ENCODE results near the gene SLC16A13. TPM values are rescaled to one million over a fixed set of nuclear protein-coding genes. Genes with fewer than 3 reads are reported as not detected.
"Not testable (repeated sequence)": the region's sequence is repeated elsewhere in the genome, so short reads cannot be mapped to it uniquely, and the experiment has no call there.

The SLC16A13 gene
- total RNA-seq, 1 donor from 2014 or later = 1.4 TPM

GRCh38 chr17:7063518-7064094, 27.8 kb downstream of the SLC16A13 start:
- peak in 1 of 2 donors; percentile 23 for DNase-seq (ENCODE audit: low read depth in 2 of 2)

DNA sequence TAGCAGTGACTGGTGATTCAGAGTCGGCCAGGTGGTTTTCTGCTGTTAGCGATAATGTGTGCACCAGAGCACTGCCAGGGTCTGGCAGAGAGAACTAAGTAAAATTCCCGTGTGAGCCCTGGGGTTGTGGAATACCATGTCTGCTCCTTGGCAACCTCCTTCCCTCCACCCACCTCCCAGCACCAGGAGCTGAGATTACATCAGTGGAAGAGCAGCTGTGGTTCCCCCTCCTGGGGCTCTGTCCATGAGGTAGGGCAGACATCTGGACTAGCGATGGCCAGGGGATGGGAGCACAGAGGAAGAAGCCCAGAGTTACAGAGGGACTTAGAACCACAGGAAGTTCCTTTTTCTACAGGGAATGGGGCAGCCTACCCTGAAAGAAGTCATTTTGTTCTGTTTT, 28.4 kb downstream of the SLC16A13 start:
- DNase-seq (ENCODE audit: low read depth in 2 of 2) = no peak

- no peak for DNase-seq (ENCODE audit: low read depth in 2 of 2)
These were observed 31.4 kb downstream of the SLC16A13 start for GRCh38 chr17:7067198-7067597.

GRCh38 chr17:7068268-7068667, 32.5 kb downstream of the SLC16A13 start:
- DNase-seq (ENCODE audit: low read depth in 2 of 2) = no peak

DNA sequence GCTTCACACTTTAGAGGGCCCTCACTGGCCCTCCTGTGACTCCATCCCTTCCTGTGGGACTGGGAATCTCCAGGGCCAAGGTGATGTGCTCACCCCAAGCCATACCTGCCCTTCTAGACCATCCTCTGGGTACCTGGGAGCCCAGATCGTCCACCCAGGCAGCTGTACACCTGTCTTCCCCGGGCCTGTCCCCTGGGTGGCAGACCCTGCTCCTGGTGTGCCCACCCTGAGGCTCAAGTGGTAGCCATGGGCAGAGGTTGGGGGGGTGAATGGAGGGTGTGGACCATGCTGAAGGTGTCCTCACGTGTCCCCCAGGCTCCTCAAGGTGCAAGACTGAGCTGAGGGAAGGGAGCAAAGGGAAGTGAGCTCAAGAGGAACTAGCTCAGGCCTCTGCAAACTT, 34.9 kb downstream of the SLC16A13 start:
- DNase-seq (ENCODE audit: low read depth in 2 of 2) = no peak

- DNase-seq (ENCODE audit: low read depth in 2 of 2) = no peak
These were observed 36.6 kb downstream of the SLC16A13 start for GRCh38 chr17:7072406-7072805.

DNA sequence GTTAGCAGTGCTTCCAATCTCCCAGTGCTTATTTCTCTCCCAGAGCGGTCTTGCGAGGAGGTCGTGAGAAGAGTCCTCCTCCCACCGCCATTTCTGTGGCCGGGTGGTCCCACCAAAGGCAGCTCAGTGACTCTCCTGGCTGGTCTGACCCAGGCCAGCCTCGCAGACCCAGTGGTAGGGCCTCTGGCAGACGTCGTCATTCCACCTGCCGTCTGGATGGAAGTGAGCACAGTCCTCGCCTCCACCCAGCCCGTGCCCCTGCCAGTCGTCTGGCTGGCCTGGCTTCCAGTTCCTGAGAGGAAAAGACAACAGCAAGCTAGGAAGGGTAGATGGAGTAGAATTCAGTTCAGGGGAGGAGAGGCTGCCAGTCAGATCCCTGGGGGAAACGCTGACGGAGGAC, 39.1 kb downstream of the SLC16A13 start:
- DNase-seq (ENCODE audit: low read depth in 2 of 2) = no peak

DNA sequence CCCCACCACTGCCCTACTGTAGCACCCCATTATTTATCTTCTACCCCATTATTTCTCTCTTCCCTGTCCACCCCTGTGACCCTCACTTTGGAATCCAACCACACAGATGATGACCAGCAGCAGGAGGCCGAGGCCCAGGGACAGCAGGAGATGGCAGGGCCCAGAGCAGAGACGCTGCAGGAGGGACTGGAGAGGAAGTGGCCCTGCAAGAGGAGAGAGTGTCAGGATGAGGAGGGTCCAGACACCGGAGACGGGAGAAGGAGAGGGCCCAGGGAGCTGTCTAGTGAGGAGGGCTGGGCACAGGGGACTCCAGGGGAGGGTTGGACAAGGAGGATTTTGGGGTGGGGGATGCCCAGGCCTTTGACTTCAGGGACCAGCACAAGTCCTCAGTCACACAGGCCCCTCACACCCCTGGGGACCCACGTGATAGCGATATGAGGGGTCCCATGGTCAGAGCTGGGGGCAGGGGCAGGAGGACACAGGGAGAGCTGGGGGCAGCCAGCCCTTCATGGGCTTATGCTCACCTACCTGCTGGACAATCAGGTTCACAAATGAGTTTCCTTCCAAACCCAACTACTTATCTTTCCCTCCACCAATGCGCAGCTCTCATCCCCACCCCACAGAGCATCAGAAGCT, 42.2 kb downstream of the SLC16A13 start:
- no peak for DNase-seq (ENCODE audit: low read depth in 2 of 2)

DNA sequence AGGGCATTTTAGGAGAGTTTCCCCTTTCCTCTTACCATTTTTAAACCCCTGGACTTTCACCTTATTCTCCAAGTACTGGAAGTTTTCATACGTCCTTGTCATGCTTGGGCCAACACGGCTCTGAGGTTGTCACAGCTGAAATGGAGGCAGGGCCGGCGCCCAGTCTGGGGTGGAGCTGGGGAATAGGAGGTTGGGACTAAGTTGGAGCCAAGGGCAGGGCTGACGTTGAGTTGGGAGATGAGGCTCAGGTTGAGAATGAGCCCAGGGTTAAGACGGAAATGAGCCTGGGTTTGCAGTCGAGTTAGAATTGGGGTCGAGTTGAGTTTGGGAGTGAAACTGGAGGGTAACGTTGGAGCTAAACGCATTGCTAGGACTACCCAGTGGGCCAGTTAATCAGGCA, 42.9 kb downstream of the SLC16A13 start:
- no peak for DNase-seq (ENCODE audit: low read depth in 2 of 2)

DNA sequence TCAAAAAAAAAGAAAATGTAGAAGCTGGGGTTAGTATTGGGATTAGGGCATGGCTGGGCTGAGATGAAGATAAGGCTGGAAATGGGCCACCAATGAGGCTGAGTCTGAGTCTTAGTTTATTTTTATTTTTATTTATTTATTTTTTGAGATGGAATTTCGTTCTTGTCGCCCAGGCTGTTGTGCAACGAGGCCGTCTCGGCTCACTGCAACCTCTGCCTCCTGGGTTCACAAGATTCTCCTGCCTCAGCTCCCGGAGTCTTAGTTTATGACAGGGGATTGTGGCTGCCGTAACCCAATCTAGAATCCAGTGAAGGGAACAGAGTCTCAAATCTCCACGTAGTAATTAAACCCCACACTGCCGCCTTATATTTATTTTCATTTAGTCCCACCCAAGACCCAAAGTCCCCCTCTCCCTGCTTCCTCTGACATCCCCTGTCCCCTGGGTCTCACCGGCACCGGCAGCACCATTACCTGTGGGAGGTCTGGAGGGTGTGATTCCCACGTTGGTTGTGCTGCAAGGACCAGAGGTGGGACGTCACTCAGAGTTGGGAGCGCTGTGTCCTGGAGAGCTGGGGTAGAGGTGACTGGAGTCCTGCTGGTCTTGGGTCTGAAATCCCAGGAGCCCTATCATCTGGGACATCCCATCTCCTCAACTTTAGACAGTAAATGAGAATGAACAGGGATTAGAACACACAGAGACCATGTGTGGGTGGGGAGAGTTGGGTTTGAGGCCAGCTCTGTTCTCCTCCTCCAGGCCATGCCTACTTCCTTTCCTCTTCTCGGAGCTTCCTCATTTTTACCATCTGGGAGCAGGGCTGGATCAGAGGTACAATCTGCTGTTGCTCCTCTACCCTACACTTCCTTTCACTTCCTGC, 44.0 kb downstream of the SLC16A13 start, which contains the start of gene CLEC10A:
Gene CLEC10A, minus strand, starts transcription at position 671 of the 875 bp plus-strand sequence. CDS start 1,439 bp downstream, outside the sequence.
- no peak for DNase-seq (ENCODE audit: low read depth in 2 of 2)

DNA sequence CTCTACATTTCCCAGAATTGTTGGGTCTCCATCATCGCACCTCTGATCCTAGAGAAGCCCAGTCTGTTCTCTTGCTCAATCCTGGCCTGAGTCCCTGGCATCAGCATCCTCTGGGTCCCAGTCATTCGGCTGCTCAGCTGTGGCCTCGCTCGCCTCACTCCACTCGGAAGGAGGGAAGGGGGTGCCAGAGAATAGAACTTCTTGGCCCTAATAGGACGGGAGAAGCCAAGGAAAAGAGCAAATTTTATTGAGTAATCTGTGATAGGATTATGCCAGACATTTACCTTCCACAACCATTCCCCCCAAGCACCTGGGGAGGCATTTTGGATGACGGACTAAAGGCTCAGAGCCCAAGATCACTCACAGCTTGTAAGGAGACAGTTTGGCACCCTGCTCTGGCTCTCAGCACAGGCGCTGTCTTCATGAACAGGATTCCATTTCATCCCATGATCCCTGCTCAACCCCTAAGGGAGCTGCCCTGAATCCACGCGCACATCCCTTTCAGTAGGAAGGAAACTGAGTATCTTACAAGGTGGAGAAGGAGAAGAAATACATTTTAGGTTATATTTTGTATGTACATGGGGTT, 44.7 kb downstream of the SLC16A13 start:
- DNase-seq (ENCODE audit: low read depth in 2 of 2) = no peak

DNA sequence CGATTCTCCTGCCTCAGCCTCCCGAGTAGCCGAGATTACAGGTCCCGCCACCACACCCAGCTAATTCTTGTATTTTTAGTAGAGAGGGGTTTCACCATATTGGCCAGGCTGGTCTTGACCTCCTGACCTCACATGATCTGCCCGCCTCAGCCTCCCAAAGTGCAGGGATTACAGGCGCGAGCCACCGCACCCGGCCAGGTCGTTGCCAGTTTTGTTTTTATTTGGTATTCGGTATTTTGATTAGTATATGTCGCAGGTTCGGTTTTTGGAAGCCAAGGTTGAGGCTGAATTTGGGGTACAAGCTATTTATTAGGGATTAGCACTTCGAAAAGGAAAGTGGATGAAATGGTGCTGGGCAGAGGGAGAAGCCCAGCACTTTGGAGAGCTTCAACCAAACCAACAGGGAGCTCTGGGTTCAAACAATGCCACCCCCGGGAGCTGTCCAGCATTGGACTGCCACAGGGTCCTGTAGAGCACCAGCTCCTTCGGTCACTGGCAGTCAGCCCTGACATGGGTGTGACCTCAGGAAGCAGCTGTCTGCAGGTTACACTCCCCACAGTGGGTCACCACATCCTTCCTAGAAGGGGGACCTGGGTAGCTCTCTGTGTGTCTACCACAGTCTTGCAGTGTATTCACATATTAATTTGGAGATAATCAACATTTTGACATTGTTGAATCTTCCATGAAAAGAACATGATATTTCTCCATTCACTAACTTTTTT, 45.7 kb downstream of the SLC16A13 start:
- peak; percentile 20 to 40 for DNase-seq (ENCODE audit: low read depth in 2 of 2)

DNA sequence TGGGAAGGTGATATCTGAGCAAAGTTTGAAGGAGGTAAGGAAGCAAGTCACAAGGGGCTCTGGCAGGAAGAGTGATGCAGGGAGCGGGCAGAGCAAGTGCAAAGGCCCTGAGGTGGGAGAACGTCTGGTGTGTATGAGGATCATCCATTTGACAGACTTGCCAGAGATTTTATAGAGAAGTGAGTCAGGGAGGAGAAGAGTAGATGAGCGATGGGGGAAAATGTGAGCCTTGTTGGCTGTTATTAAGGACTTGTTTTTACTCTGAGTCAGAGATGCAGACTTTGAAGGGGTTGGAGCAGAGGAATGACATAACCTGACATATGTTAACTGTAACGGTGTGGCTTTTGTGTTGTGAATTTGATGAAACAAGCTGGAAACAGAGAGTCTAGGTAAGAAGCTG, 47.8 kb downstream of the SLC16A13 start:
- DNase-seq (ENCODE audit: low read depth in 2 of 2) = peak; percentile 18 to 58

- peak; percentile 76 to 80 for DNase-seq (ENCODE audit: low read depth in 2 of 2)
These were observed 48.3 kb downstream of the SLC16A13 start for GRCh38 chr17:7084088-7084487.

DNA sequence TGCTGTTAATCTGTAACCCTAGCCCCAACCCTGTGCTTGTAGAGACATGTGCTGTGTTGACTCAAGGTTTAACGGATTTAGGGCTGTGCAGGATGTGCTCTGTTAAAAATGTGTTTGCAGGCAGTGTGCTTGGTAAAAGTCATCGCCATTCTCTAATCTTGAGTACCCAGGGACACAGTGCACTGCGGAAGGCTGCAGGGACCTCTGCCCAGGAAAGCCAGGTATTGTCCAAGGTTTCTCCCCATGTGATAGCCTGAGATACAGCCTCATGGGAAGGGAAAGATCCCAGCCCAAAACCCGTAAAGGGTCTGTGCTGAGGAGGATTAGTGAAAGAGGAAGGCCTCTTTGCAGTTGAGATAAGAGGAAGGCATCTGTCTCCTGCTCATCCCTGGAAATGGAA, 52.6 kb downstream of the SLC16A13 start:
- DNase-seq (ENCODE audit: low read depth in 2 of 2) = not testable (repeated sequence)

- not testable (repeated sequence) for DNase-seq (ENCODE audit: low read depth in 2 of 2)
These were observed 53.8 kb downstream of the SLC16A13 start for GRCh38 chr17:7089570-7089969.

Other genes starting within 250 kb of the SLC16A13 start
- gene TEKT1, start 204.3 kb upstream of the SLC16A13 start, total RNA-seq = not detected in 2 replicates
- not detected in 2 replicates for gene ALOX12, start 40.0 kb upstream of the SLC16A13 start, total RNA-seq
- 42.9 and 71.4 TPM in 2 replicates for gene RNASEK, start 23.4 kb upstream of the SLC16A13 start, total RNA-seq
- gene BCL6B, start 13.0 kb upstream of the SLC16A13 start, total RNA-seq = 57.9 and 85.0 TPM in 2 replicates
- gene SLC16A11, start 8.1 kb downstream of the SLC16A13 start, total RNA-seq = 1.0 and 1.9 TPM in 2 replicates
- 1.8 and 3.5 TPM in 2 replicates for gene CLEC10A, start 44.2 kb downstream of the SLC16A13 start, total RNA-seq
- gene ASGR2, start 78.8 kb downstream of the SLC16A13 start, total RNA-seq = under 0.01 TPM in 1 of 2 replicates, not detected in the other
- gene ASGR1, start 143.4 kb downstream of the SLC16A13 start, total RNA-seq = 14.8 and 26.2 TPM in 2 replicates
- gene DLG4, start 183.8 kb downstream of the SLC16A13 start, total RNA-seq = 5.3 and 11.4 TPM in 2 replicates
- 219 and 341 TPM in 2 replicates for gene ACADVL, start 183.9 kb downstream of the SLC16A13 start, total RNA-seq
- 28.6 and 37.0 TPM in 2 replicates for gene DVL2, start 198.5 kb downstream of the SLC16A13 start, total RNA-seq
- gene PHF23, start 203.4 kb downstream of the SLC16A13 start, total RNA-seq = 29.7 and 45.6 TPM in 2 replicates
- 92.6 and 197 TPM in 2 replicates for gene GABARAP, start 206.4 kb downstream of the SLC16A13 start, total RNA-seq
- gene CTDNEP1, start 215.7 kb downstream of the SLC16A13 start, total RNA-seq = 25.9 and 35.5 TPM in 2 replicates
- 31.8 and 34.6 TPM in 2 replicates for gene ELP5, start 216.2 kb downstream of the SLC16A13 start, total RNA-seq
- 1.0 and 2.7 TPM in 2 replicates for gene CLDN7, start 226.5 kb downstream of the SLC16A13 start, total RNA-seq
- 0.76 and 0.90 TPM in 2 replicates for gene SLC2A4, start 245.7 kb downstream of the SLC16A13 start, total RNA-seq

Measured in dermis microvascular lymphatic vessel endothelial cell (primary cell).